Prostate gland (tissue), 2 donors: ENCODE measurements around the gene METTL13.

Experiments
- CTCF ChIP-seq, 4 experiments: fragments of 200-600 bp in 2 of 4; fragments of 450-650 bp in 2 of 4; sonication (generic) in 2 of 4; IDR thresholded peaks; 1 replicate in 3 of 4; 2 replicates in 1 of 4; pipeline ENCODE4 v1.5.1; 2016 to 2019; ENCODE audit warnings: antibody characterized with exemption in 4 of 4, mild to moderate bottlenecking in 2 of 4, moderate library complexity in 2 of 4
- POLR2A ChIP-seq: fragments of 450-650 bp; IDR thresholded peaks from one replicate; pipeline ENCODE4 v1.6.1; 2016; ENCODE audit warnings: antibody characterized with exemption, mild to moderate bottlenecking
- POLR2AphosphoS5 ChIP-seq: sonication (generic); formaldehyde crosslinking; IDR thresholded peaks from one replicate; pipeline ENCODE4 v1.6.1; 2017; ENCODE audit warnings: antibody characterized with exemption

- TF ChIP-seq CTCF (IDR thresholded peaks at IDR 0.05), result no peak
- TF ChIP-seq POLR2A, result no peak
- no peak for TF ChIP-seq POLR2AphosphoS5
Measured at GRCh38 chr1:171762143-171762563, 19.3 kb upstream of the METTL13 start.
